ENCODE data around the gene GPR15LG.
"Not testable (repeated sequence)": the region's sequence is repeated elsewhere in the genome, so short reads cannot be mapped to it uniquely, and the experiment has no call there.

The GPR15LG gene

GRCh38 chr10:84173501-84173929 lies at the start of gene GPR15LG:
Gene GPR15LG (plus strand): TSS chr10:84173801. CDS start chr10:84173852, 51 bp downstream.
- no peak for DNase-seq

GRCh38 chr10:84125910-84126784 lies 47.5 kb upstream of the GPR15LG start:
- not testable (repeated sequence) for DNase-seq

GRCh38 chr10:84126785-84127167 lies 46.8 kb upstream of the GPR15LG start:
- DNase-seq = no peak

- DNase-seq = no peak
Observed at GRCh38 chr10:84135836-84136235, 37.8 kb upstream of the GPR15LG start.

GRCh38 chr10:84137811-84138210 lies 35.8 kb upstream of the GPR15LG start:
- DNase-seq = no peak

- DNase-seq = peak; percentile 43
Observed at GRCh38 chr10:84138478-84139125, 35.0 kb upstream of the GPR15LG start.

GRCh38 chr10:84139126-84140035 lies 34.2 kb upstream of the GPR15LG start, which contains the start of gene GHITM:
Gene GHITM (plus strand): TSS chr10:84139509. CDS start chr10:84141501, 1,992 bp downstream.
- DNase-seq = peak; percentile 96

GRCh38 chr10:84140036-84140379 lies 33.6 kb upstream of the GPR15LG start:
- DNase-seq = no peak

- no peak for DNase-seq
Observed at GRCh38 chr10:84147347-84147746, 26.3 kb upstream of the GPR15LG start.

- not testable (repeated sequence) for DNase-seq
Observed at GRCh38 chr10:84148006-84148597, 25.5 kb upstream of the GPR15LG start.

GRCh38 chr10:84149854-84150253 lies 23.7 kb upstream of the GPR15LG start:
- DNase-seq = no peak

- no peak for DNase-seq
Observed at GRCh38 chr10:84152769-84153168, 20.8 kb upstream of the GPR15LG start.

GRCh38 chr10:84155521-84155920 lies 18.1 kb upstream of the GPR15LG start:
- DNase-seq = no peak

GRCh38 chr10:84156009-84156408 lies 17.6 kb upstream of the GPR15LG start:
- no peak for DNase-seq

- DNase-seq = no peak
Observed at GRCh38 chr10:84156768-84157167, 16.8 kb upstream of the GPR15LG start.

GRCh38 chr10:84158061-84158460 lies 15.5 kb upstream of the GPR15LG start:
- DNase-seq = no peak

- DNase-seq = no peak
Observed at GRCh38 chr10:84158550-84158949, 15.1 kb upstream of the GPR15LG start.

- no peak for DNase-seq
Observed at GRCh38 chr10:84159076-84159685, 14.4 kb upstream of the GPR15LG start.

- DNase-seq = no peak
Observed at GRCh38 chr10:84160663-84161362, 12.8 kb upstream of the GPR15LG start.

GRCh38 chr10:84163996-84164395 lies 9.6 kb upstream of the GPR15LG start:
- DNase-seq = no peak

GRCh38 chr10:84164442-84164841 lies 9.2 kb upstream of the GPR15LG start:
- DNase-seq = no peak
